ENCODE data around the gene FBXO3.
"Not testable (repeated sequence)": the region's sequence is repeated elsewhere in the genome, so short reads cannot be mapped to it uniquely, and the experiment has no call there.

Gene FBXO3, protein sequence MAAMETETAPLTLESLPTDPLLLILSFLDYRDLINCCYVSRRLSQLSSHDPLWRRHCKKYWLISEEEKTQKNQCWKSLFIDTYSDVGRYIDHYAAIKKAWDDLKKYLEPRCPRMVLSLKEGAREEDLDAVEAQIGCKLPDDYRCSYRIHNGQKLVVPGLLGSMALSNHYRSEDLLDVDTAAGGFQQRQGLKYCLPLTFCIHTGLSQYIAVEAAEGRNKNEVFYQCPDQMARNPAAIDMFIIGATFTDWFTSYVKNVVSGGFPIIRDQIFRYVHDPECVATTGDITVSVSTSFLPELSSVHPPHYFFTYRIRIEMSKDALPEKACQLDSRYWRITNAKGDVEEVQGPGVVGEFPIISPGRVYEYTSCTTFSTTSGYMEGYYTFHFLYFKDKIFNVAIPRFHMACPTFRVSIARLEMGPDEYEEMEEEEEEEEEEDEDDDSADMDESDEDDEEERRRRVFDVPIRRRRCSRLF

DNA sequence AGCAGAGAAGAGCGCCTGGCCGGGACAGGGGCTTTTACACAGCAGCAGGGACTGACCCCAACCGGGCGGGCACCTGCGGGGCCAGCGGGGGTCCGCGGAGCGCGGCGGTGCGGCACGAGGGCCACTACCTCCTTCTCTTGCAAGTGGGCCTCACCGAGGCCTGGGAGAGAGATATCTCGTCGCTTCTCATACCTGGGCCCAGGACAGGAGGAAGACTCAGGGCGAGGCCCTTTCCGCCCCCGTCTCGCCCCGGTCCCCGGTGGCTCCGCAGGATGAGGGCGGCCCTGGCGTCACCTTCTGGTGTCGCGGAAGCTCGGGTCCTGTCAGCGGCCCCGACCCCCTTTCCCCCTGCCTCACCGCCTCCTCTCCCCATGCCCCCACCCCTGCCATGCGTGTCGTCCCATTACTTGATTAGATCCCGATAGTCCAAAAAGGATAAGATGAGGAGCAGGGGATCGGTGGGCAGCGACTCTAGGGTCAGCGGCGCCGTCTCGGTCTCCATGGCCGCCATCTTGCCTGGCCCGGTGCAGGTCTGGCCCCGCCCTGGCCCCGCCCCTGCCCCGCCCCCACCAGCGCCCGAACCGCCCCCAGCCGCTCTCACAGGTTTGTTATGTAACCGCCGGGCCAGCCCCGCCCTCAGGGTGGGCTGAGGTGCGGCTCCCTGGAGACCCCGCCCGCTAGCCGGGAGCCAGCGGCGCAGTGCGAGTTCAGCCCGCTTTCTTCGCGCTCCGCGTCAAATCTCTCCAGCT lies at the start of gene FBXO3:
TSS of gene FBXO3 (minus strand) at position 534 of the 749 bp plus-strand sequence. CDS start at position 511, 23 bp downstream.
- DNase-seq, result peak; percentile 81

DNA sequence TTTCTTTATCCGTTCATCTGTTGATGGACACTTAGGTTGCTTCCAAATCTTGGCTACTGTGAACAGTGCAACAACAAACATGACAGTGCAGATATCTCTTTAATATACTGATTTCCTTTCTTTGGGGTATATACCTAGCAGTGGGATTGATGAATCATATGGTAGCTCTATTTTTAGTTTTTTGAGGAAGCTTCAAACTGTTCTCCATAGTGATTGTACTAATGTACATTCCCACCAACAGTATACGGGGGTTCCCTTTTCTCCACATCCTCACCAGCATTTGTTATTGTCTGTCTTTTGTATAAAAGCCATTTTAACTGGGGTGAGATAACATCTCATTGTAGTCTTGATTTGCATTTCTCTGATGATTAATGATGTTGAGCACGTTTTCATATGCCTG lies 48.7 kb upstream of the FBXO3 start:
- not testable (repeated sequence) for DNase-seq

DNA sequence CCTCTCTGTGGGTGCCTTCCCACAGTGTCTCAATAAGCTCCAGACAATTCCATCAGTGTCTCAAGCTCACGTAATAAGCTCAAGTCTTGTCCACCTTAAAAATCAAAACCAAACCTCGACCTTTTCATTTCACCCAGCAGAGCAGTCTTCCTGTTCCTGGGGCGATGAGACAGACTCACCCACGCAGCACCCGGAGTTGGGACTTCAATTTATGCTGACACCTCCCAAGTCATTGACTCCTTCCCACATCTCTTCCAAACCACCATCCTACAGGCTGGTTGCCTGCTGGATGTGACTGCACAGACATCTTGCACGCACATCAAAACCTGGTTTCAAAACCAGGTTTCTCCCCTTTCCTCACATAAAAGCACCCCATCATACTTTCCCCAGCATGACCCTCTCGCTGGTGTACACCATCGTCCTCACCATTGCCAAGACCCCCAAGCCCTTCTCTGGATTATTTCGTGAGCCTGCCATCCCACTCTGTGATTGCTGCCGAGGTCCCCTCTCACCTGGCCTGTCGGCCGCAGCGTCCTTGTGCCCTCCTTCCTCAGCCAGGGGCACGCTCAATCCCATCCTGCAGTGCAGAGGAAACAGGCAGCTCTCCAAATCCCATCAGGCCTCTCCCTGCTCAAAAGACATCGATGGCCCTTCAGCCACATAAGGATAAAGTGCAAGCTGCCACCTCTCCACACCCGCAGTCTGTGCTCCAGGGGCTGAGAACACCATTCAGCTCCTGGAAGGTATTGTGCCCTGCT lies 45.1 kb upstream of the FBXO3 start:
- DNase-seq, result no peak

DNA sequence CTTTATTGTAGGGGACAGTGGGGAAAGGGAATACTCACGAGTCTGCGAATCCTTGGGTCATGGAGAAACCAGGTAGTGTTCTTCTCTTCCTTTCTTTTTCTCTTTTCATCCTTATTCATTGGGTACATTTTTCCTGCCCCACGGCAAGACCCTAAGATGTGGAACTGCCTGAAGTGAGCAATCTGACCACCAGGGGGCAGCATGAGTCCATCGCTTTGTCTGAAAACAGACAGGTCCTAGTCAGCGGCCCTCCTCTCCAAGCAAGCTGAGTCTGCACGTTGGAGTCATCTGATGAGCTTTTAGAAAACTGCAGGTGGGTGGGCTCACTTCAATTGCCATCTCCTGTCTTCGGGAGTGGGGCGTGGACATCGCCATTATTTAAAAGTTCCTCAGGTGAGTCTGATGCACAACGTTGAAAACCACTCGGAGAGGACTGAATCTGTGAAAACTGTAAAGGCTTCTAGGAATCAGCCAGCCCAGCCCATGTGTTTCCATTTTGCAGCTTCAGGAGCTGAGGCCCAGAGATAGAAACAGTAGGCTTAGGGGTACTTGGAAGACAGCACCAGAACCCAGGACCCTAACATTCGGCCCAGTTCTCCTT lies 34.0 kb upstream of the FBXO3 start:
- peak; percentile 88 for DNase-seq

DNA sequence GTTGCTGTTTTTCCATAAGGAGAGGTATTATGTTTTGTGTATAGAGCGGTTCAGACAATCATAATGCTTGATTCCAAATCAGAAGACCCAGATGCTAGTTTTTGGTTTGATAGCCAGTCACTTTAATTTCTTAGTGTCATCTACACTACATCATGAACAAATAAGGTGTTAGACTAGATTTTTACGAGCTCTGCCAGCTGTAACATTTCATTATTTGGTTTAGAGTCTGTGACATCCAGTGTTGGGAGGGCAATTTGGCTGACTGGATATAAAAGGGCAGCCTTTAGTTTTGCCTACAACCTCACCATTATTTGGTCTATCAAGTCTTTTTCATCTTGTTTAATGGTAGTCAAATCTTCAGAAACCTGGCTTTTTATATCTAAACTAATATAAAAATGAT lies 30.2 kb upstream of the FBXO3 start:
- no peak for DNase-seq

DNA sequence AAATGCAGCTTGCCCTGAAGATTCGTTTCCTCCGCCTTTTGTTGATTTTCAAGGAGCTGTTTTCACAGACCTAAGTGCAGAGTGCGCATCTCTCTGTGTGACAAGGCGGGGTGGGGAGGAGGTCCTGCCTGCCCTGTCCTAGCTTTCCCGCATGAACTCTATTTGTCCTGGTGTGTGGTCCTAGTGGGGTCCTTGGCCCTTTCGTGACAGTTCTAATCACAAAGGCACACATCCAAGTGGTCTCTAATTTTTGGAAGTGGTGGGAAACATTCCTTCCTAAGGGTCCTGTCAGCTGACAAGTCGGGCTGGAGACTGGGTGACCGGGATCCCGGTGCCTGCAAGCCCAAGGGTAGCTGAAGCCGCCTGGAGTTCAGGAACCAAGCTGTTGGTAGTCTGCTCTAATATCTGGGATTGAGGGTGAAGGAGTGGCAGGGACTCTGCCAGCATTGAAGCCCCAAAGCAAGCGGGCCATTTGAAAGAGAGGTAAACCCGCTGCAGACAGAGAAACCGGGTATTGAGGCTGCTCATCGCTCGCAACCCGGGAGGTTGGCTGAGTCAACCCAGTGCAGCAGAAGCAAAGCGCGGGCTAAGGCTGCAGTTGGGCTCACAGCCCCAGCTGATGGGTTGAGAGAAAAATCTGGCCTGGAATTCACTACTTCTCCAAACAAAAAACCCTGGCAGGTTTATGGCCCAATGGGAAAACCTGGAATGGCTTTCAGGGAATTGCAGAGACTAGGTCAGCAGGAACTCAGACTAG lies 28.1 kb upstream of the FBXO3 start:
- peak; percentile 45 for DNase-seq

DNA sequence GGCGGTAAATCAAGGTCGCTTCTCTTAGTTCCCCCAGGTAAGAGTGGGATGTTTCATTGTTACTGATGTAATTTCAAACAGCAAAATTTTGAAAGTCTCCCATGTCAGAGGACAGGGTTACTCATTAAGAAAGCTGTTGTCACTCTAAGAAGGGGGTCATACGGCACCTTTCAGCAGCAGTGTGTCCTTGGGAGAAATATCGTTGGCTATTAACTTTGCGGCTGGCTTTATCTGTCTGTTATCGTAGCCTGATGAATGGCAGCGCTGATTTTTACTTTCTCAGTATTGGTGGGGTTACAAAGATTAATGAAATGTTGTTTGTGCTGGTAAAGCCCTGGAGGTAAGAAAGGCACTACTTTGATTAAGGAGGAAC lies 27.5 kb upstream of the FBXO3 start:
- no peak for DNase-seq

DNA sequence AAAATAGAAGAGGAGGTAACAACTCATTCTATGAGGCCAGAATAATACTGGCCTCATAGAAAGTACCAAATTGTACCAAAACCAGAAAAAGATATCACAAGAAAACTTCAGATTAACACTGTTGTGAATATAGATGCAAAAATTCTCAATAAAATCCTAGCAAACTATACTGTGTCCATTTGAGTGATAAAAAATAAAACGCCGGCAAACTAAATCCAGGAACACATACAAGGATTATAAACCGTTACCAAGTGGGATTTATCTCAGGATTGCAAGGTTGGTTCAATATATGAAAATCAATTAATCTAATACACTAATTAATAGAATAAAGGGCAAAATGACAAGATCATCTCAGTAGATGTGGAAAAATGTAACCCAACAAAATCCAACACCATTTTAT lies 23.6 kb upstream of the FBXO3 start:
- DNase-seq, result no peak

DNA sequence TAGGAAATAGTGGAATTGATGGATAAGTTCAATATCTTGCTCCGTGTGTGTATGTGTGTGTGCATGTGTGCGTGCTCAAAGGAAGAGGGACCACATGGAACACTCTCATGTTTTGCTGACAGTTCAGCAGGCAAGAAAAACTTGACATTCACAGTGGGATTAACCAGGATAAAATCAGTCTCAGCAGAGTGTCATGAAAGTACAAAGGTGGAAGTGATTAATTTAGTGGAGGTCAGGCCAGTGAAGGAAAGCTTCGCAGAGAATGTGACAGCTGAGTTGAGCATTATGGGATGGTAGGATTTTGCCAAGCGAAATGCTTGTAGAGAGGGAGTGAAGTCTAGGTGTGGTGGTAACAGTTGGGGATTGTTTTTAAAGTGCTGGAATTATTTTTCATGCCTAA lies 15.7 kb upstream of the FBXO3 start:
- DNase-seq, result no peak

DNA sequence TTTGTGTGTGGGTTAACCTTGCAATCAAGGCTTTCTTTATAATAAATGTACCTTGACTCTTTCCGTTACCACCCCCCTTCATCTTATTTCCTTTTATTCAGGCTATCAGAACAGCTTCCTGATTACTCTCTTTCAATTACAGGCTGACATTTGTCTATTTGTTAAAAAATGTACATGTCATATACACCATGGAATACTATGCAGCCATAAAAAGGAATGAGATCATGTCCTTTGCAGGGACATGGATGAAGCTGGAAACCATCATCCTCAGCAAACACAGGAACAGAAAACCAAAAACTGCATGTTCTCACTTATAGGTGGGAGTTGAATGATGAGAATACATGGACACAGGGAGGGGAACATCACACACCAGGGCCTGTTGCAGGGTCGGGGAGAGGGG lies 13.8 kb upstream of the FBXO3 start:
- DNase-seq, result not testable (repeated sequence)

DNA sequence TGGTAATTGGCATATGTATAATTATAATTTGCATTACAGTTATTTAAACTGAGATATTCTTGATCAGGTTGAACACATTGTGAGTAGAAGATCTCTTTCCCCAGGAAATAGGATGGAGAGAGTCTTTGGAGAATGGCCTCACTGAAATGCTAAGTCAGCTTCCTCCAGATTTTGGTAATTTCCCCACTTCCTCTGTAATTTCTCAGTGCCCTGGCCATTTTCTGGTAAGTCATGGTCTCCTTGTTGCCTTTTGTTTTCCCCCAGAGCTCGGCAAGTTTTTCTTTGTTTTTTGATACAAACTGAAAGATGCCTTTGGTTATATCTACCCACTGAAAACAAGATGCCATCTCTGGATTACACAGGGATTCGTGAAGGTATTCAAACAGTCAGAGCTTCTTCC lies 12.8 kb upstream of the FBXO3 start:
- DNase-seq, result no peak

DNA sequence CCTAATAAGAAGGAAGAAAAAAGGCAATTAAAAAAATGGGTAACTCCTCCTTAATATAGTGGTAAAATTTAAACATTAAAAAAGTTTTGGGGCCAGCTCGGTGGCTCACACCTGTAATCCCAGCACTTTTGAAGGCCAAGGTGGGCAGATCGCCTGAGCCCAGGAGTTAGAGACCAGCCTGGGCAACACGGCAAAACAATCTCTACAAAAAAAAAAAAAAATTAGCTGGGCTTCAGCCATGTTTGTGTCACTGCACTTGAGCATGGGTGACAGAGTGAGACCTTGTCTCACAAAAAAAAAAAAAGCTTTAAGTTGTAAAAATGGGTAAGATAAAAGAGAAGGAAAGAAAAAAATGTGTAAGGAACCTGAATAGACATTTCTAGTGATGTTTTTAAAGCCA lies 11.3 kb upstream of the FBXO3 start:
- DNase-seq, result no peak

DNA sequence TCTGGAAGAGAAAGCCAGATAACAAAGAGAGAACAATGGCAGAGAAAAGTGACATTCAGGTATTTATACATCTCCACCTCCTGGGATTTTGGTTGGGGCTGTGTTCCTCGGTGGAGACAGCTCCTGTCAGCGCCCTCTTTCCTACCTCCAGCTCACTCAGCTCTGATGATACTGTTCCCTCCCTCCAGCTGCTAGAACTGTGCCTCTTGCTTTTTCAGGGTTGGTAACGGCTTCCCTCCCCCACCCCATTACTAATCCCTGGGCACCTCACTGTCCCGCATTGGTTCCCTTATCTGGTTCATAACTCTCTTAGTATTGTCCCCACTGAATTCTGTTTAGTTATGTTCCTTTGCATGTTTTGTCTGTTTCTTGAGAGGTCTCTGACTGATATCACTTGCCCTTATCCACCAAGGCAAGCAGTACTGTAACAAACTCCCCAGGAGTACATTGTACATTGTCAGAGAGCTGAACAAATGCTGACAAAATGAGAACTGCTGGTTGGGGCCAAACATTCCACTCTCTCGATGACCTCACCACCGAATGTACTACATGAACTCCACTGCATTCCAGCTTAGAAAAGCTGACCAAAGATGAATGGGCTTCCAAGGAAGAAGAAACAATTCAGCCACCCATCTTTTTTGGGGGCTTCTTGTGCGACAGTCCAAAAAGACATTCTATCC lies 5.7 kb upstream of the FBXO3 start:
- no peak for DNase-seq

DNA sequence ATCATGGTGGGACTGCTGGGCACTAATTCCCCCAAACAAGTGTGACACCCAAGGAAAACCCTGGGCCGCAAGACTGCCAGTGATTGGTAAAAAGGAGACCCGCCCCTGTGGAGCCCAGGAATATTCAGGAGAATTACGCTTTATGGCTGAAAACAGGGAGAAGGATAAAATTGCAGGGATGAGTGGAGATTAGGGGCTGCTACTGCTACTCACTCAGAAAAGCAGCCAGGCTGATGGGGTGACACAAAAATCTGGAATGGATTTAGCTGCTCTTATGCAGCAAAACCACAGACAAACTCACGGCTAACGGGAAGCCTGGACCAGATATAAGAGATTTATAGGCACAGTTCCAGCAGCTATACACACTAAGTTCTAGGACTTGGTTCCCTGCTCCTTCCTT lies 4.4 kb upstream of the FBXO3 start:
- DNase-seq, result no peak

DNA sequence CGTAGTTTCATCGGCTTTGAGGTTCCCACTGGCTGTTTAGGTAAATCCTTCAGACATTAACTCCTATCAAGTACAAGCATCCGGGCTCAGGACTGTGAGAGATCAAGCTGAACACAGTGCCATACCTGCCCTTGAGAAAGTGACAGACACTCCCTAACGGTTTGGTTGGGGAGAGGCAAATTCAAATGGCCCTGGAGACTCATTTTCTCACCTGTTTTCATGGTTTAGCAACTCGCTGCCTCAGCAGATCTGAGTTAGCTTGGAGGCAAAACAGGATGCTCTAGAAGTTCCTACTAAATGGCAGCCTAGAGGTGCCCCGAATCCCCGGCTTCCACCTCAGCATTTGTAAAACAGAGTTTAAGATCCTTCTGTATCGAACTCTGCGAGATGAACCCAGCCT lies 3.6 kb upstream of the FBXO3 start:
- no peak for DNase-seq

DNA sequence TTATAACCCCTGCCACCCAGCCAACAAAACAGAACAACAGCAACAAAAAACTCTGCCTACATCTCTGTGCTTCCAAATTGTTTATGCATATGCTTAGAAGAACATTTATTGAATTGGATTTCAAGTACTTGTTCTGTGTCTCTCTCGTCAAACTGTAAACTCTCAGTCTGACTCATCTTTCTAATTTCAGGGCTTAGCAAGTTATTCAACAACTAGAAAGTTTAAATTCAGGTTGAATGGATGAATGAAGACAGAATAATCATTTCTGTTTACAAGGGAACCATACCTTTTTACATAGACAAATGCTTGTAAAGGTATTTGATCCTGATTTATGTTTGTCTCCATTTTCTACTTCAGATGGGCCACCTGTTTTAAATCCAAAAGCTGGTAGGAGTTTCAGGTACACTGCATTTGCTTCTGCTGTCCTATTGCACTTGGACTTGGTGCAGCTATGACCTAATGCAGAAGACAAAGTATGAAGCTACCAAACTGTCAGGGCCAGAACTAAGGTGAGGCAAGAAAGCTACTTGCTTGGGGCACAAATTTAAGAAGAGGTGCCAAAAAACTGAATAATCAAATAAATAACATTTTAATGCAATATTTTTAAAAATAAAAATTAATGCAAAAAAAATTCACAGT lies 1.6 kb upstream of the FBXO3 start:
- no peak for DNase-seq

DNA sequence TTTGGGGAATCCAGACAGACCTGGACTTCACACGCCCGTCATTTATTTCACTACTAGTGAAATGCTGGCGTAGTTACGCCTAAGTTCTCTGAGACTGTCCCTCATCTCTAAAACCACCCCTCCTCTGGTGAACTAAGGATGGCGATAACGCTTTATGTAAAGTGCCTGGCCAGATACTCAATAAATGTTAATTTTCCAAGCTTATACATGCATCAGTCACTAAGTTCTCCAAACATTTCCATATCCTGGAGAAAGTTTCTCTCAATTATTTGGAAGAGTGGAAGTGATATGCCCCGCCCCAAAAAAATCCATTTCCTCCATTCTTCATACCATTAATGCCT lies 1.1 kb upstream of the FBXO3 start:
- no peak for DNase-seq

DNA sequence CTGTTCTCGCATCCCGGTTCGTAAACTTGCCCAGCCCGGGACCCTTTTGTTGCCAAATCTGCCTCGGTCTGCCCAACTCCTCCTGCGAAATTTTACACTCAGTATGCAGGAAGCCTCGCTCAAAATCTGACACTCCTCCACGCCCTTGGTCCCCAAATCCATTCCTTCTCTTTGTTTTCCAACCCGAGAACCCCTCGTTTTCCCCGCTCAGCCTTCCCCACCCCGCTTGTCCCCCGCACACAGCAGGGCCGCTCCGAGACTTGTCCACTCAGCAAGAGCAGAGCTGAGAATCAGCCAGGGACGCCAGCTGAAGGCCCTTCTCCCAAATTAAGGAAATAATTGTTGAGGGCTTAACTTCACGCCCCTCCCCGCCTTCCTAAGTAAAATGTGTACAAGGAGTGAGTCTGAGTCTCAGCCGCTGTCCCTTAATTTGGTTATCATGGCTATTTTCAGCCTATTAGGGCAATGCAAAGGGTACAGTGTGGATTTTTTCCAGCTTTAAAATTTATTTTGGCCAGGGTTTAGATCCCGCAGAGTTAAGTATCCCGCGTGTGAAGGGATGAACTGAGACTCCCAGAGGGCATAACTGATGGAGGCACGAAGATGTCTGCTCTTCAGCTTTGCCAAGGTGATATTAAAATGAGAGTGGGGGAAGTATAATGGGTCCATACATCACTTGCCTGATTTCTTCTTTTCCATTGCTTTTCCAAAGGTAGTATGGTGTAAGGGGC lies 581 bp upstream of the FBXO3 start:
- DNase-seq, result peak; percentile 3

DNA sequence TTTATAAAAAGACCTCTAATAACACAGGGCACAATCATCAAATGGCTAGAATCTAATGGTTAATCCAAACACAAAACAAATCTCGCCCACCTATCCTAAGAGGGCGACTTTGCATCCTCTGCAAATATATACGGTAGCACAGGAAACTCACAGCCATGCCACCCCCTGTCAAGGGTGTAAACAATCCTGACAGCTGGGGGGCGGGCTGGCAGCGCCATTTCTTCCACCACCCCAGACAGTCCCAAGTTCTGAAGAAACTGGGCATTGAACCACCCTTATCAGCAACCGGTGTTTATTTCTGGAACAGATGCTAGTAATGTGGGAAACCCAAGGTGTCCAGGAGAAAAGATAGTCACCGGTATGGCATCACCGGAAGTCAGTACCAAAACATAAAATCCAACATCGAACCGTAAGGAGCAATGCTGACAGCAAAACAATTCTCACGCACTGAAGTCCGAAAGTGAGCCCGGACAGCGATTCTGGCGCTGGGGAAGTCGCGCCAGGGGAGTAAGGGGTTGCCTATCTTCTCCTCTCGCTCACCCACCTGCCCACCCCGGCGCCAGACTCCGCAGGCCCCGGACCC lies 825 bp downstream of the FBXO3 start:
- DNase-seq, result peak; percentile 16

DNA sequence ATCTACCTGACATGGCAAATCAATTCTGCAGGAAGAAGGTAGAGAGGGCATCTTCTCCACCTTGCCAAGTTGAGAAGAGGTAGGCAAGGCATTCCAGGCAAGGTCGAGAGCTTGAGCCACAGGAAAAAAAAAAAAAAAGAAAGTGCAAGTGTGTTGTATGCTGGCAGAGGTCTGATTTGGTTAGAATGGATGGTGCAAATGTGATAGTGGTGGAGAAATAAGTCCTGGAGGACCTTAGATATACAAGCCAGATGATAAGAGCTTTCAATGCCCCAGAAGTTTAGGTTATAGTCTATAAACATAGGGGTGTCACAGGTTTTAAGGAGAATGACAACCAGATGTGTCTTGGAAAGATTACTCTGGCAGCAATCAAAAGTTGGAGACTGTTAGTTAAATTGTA lies 1.4 kb downstream of the FBXO3 start:
- no peak for DNase-seq
